Esophagus squamous epithelium (tissue), 5 donors: Measurements from ENCODE around the gene MPP3. TPM values are rescaled to one million over a fixed set of nuclear protein-coding genes. Genes with fewer than 3 reads are reported as not detected.
A peak's percentile ranks its signal among the peaks of the same experiment; 100 is the strongest.

Experiments used
- DNase-seq: peaks from one replicate; lab custom pipeline; 2025; lab: John Stamatoyannopoulos, UW
- H3K27ac ChIP-seq, 4 donors: fragments of 200-600 bp; sonication (generic); one replicate each; pipeline ENCODE4 v1.5.1; 2016 to 2019; ENCODE audit warnings: mild to moderate bottlenecking in 1 of 4
- H3K27me3 ChIP-seq, 4 donors: fragments of 200-600 bp; sonication (generic); 1 replicate in 3 of 4; 2 replicates in 1 of 4; pipeline versions ENCODE4 v1.5.1 to v1.6.0; 2017 to 2021; ENCODE audit warnings: antibody characterized with exemption in 1 of 4
- H3K36me3 ChIP-seq, 3 donors: fragments of 200-600 bp; sonication (generic); one replicate each; pipeline ENCODE4 v1.5.1; 2016 to 2019
- H3K4me1 ChIP-seq, 3 donors: fragments of 200-600 bp; sonication (generic); one replicate each; pipeline ENCODE4 v1.5.1; 2017 to 2019
- H3K4me3 ChIP-seq, 4 donors: fragments of 200-600 bp; sonication (generic); 1 replicate in 3 of 4; 2 replicates in 1 of 4; pipeline ENCODE4 v1.5.1; 2016 to 2019; ENCODE audit warnings: mild to moderate bottlenecking in 2 of 4, moderate library complexity in 1 of 4
- H3K9me3 ChIP-seq, 3 donors: fragments of 200-600 bp; sonication (generic); one replicate each; pipeline ENCODE4 v1.5.1; 2016 to 2019
- CTCF ChIP-seq, 6 experiments: fragments of 450-650 bp in 4 of 6; fragments of 200-600 bp in 2 of 6; sonication (generic) in 2 of 6; IDR thresholded peaks; one replicate each; pipeline ENCODE4 v1.5.1; 2016 to 2019; ENCODE audit warnings: antibody characterized with exemption in 6 of 6, mild to moderate bottlenecking in 4 of 6, moderate library complexity in 4 of 6
- POLR2A ChIP-seq, 4 donors: fragments of 450-650 bp; IDR thresholded peaks; one replicate each; pipeline ENCODE4 v1.6.1; 2017; ENCODE audit warnings: antibody characterized with exemption in 4 of 4, mild to moderate bottlenecking in 4 of 4, moderate library complexity in 3 of 4
- WGBS, 2 donors: methylation state at CpG; one replicate each; pipeline ENCODE4 v1.1.5; 2018; 5-methylcytosine and 5-hydroxymethylcytosine counted together
- intact Hi-C: fragments of 100-400 bp; cut with DNase I; formaldehyde crosslinking; loops from one replicate; pipeline ENCODE4 v1.15.0; 2022
- total RNA-seq, 4 donors: library from RNA; depleted of rRNA; stranded (reverse); fragments of >200 nt; gene quantifications; one replicate each; pipeline ENCODE4 v1.1.0, GENCODE V29; 2016
- donor health status: DM: yes; HTN: yes; CAD: no.

The MPP3 gene
- total RNA-seq, 4 donors from 2014 or later: 5.9 to 15.8 (median 9.0) TPM

GRCh38 chr17:43868226-43868994 lies 35.5 kb upstream of the MPP3 start:
- WGBS, 2 donors: 80 to 86% methylated on average over 8 to 10 of the region's 10 CpGs
- H3K9me3 ChIP-seq: no peaks in the 10 kb centered on the region
- H3K27me3 ChIP-seq: peaks cover 0 to 17% (median 0%) of the 10 kb centered on the region in 4 donors
- no peak for DNase-seq
- H3K27ac ChIP-seq: no peak overlapping the region
- no peaks in the 10 kb centered on the region for H3K36me3 ChIP-seq
- no peak for TF ChIP-seq CTCF (IDR thresholded peaks at IDR 0.05)
- no peak for TF ChIP-seq POLR2A (IDR thresholded peaks at IDR 0.05)
- H3K4me1 ChIP-seq: peaks cover 0 to 10% (median 4%) of the 10 kb centered on the region in 3 donors
- no peak overlapping the region for H3K4me3 ChIP-seq
- intact Hi-C loops: no loop called here

- H3K27me3 ChIP-seq: peaks cover 0 to 7% (median 0%) of the 10 kb centered on the region in 4 donors
- H3K4me3 ChIP-seq: no peak overlapping the region
- 58% methylated on average over 3 of the region's 4 CpGs; no CpG with 5 or more reads in 1 of the 2 donors for WGBS, 2 donors
- DNase-seq: no peak
- peaks cover 0 to 22% (median 6%) of the 10 kb centered on the region in 3 donors for H3K4me1 ChIP-seq
- H3K27ac ChIP-seq: no peak overlapping the region
- TF ChIP-seq CTCF (IDR thresholded peaks at IDR 0.05): no peak
- no peak for TF ChIP-seq POLR2A (IDR thresholded peaks at IDR 0.05)
- no peaks in the 10 kb centered on the region for H3K36me3 ChIP-seq
- intact Hi-C loops: no loop called here
- H3K9me3 ChIP-seq: no peaks in the 10 kb centered on the region
Measured at GRCh38 chr17:43864161-43864984, 31.4 kb upstream of the MPP3 start.

GRCh38 chr17:43861960-43862359 lies 29.0 kb upstream of the MPP3 start:
- Histone ChIP-seq H3K36me3 (no peaks in the 10 kb centered on the region), H3K27ac (peak overlapping the region in 2 of 4 donors; percentile 35 to 39), H3K4me1 (peaks cover 0 to 22% (median 6%) of the 10 kb centered on the region in 3 donors), H3K27me3 (peaks cover 0 to 18% (median 0%) of the 10 kb centered on the region in 4 donors), H3K4me3 (no peak overlapping the region), H3K9me3 (no peaks in the 10 kb centered on the region)
- WGBS, 2 donors: 79 to 96% methylated on average over 4 to 9 of the region's 9 CpGs
- TF ChIP-seq CTCF (IDR thresholded peaks at IDR 0.05) (no peak), POLR2A (IDR thresholded peaks at IDR 0.05) (no peak)
- intact Hi-C loops: no loop called here
- no peak for DNase-seq

GRCh38 chr17:43860927-43861622 lies 28.1 kb upstream of the MPP3 start:
- Histone ChIP-seq H3K4me1 (peaks cover 0 to 22% (median 6%) of the 10 kb centered on the region in 3 donors), H3K27ac (peak overlapping the region in 2 of 4 donors; percentile 35 to 39), H3K27me3 (peaks cover 0 to 27% (median 0%) of the 10 kb centered on the region in 4 donors), H3K4me3 (no peak overlapping the region), H3K36me3 (no peaks in the 10 kb centered on the region), H3K9me3 (no peaks in the 10 kb centered on the region)
- TF ChIP-seq POLR2A (IDR thresholded peaks at IDR 0.05) (no peak), CTCF (IDR thresholded peaks at IDR 0.05) (no peak)
- intact Hi-C loops: no loop called here
- no peak for DNase-seq
- 27 to 53% methylated on average over 7 of the region's 9 CpGs for WGBS, 2 donors
